HG03159 (cell line): ENCODE data around the gene GLOD5.
A peak's percentile ranks its signal among the peaks of the same experiment; 100 is the strongest.

Experiments
- ATAC-seq: cut with Tn5 transposase; IDR thresholded peaks from one replicate; pipeline ENCODE4 v1.9.1; 2021; ENCODE audit warnings: mild to moderate bottlenecking, moderate library complexity; ENCODE audit not compliant: unreplicated experiment

The GLOD5 gene

GRCh38 chrX:48761674-48762471 lies at the start of gene GLOD5:
Gene GLOD5 (plus strand): TSS chrX:48761747. CDS start chrX:48761791, 44 bp downstream.
- ATAC-seq: no peak

- ATAC-seq: no peak
These were observed 49.5 kb upstream of the GLOD5 start for GRCh38 chrX:48711929-48712505.

DNA sequence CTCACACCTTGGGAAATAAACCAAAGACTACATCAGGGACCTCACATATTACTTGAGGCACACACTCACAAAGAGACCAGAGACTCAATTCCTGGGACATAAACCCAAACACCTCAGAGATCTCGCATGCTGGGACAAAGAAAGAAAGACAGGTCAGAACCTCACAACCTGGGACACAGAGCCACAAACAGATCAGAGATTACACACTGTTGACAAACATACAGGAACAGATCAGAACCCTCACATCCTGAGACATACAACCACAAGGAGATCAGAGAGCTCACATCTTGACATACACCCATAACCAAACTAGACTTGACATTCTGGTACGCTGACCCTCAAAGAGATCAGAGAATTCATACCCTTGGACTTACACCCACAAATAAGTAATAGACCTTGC lies 47.7 kb upstream of the GLOD5 start:
- no peak for ATAC-seq

DNA sequence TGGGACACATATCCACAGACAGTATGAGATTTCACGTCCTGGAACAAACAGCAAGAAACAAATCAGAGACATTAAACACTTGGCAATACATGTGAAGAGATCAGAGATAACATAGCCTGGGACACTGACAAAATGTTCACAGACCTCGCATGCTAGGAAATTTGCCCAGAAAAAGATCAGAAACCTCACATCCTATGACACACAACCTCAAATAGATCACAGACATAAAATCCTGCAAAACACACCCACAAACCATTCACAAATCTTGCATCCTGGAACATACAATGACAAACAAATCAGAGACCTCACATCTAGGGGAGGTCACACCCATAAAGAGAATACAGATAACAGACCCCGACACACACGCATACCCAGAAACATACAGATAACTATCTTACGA lies 47.0 kb upstream of the GLOD5 start:
- no peak for ATAC-seq

DNA sequence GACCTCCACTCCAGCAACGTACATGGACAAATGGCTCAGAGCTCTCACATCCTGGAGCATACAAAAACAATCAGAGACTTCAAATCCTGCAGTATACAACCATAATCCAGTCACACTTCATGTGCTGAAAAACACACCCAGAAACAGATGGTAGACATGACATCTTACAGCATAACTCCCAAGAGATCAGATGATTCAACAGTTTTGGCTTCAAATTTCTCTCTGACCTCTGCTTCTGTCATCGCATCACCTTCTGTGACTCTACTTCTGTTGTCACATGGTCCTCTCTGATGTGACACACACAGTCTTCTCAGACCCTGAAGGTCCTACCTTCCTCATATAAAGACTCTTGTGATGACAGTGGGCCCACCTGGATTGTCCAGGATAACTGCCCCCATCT lies 46.5 kb upstream of the GLOD5 start:
- ATAC-seq: no peak

DNA sequence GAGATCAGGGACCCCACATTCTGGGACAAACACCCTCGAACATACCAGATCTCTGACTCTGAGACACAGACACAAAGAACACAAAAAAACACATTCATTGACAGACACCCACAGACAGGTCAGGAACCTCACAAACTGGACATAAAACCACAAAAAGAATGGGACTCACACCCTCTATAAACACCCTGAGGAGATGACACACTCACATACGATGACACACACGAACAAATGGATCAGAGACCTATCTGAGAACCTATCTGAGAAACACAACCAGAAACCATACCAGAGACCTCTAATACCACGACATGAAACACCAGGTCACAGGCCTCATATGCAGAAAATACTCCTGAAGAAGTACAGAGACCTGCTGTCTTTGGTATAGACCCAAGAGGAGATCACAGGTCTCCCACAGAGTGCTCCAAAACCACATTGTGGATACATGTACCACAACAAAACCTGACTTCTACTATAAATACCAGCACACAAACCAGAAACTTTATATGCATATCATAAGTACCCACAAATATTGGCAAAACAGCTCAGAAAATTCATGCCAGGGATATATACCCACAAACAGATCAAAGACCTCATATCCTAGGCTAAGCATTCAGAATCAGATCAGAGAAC lies 45.6 kb upstream of the GLOD5 start:
- no peak for ATAC-seq

DNA sequence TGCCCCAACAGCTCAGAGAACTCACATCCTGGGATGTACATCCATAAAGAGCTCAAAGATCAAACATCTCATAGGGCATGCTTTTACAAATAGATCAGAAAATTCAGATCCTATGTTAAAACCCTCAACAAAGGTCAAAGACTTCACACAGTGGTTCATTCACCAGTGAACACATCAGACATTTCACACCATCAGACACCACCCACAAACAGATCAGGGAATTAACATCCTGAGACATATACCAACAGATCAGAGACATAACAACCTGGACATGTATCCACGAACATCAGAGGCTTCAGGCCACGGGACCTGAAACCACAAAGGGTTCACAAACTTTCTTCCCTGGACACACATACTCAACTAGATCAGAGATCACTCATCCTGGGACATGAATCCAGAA lies 41.6 kb upstream of the GLOD5 start:
- ATAC-seq: no peak

DNA sequence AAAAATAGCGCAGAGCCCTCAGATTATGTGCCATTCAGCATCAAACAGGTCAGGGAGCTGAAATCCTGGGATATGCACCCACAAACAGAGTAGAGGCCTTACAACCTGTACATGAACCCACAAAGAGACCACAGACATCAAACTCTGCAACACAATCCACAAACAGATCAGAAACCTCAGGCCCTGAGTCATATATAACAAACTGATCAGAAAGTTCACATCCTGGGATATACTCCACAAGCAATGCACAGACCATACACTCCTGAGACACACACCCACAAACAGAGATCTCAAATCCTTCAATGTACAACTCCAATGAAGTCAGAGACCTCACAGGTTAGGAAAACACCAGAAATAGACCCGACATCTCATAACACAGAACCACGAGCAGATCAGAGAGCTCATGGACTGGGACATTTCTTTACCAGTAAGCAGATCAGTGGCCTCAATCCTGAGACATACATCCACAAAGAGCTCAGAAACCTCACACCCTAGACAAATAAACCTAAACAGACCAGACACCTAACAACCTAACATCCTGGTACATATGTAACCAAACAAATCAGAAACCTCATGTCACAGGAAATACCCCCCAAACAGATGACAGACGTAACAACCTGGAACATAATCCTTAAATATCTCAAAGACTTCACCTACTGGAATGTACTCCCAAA lies 40.8 kb upstream of the GLOD5 start:
- no peak for ATAC-seq

DNA sequence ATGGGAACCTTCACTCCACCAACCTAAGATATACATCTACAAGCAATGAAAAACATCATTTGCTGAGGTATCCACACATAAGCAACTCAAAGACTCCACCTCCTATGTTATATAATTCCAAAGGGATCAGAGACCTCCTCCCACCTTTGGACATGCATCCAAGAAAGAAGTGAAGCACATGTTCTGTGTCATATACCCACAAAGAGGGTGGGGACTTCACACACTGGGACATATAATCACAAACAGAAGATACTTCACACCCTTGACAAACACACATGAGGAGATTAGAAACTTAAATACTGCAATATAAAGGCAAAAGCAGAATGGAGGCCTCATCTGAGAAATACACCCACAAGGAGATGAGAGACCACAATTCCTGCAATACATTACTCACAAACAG lies 39.6 kb upstream of the GLOD5 start:
- ATAC-seq: no peak

DNA sequence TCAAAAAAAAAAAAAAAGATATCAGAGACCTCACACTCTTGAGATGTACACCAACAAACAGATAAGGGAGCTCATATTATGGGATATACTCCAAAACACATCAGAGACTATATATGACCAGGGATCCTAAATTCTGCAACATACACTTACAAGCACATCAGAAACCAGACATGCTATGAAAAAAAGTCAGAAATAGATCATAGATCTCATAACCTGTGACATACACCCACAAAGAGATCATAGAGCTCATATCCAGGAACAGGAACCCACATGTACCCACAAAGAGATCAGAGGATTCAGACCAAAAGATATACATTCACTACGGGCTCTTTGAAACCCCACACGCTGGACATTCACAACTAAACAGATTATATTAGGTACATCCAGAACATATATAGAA lies 35.0 kb upstream of the GLOD5 start:
- no peak for ATAC-seq

GRCh38 chrX:48728653-48729052 lies 32.9 kb upstream of the GLOD5 start:
- ATAC-seq: no peak

- ATAC-seq: no peak
These were observed 25.2 kb upstream of the GLOD5 start for GRCh38 chrX:48736303-48736702.

DNA sequence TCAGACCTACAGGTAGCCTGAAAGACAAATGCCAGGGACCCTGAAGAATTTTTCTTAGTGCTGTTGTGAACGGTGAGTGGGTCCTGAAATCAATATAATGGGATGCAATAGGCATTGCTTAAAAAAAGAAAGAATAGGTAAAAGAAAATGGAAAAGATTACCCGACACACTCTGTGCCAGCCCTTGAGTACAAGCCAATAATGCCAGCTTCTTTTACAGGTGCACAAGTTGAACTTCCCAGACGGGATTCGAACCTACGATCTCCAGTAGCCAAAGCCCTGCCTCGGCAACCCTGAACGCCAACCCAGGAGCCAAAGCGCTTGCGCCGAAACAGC lies 24.7 kb upstream of the GLOD5 start:
- ATAC-seq: no peak

GRCh38 chrX:48737213-48737938 lies 24.2 kb upstream of the GLOD5 start:
- ATAC-seq: peak; percentile 97

DNA sequence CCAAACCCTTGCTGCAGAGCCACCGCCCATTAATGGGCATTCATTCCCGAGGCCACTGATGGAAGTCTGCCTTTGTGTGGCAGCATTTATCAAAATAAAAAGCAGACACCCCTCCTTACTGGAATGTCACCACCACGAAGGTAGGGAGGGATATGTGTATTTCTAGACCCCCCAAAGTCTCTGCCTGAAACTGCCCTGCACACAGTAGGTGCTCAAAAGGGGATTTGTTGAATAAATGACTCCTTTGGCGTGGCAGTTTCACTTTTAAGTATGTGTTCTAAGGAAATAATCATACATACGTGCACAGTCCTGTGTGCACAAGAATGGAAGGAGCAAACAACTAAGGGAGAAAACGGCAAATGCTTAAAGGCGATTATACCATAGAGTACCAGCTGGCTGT lies 23.6 kb upstream of the GLOD5 start:
- no peak for ATAC-seq

DNA sequence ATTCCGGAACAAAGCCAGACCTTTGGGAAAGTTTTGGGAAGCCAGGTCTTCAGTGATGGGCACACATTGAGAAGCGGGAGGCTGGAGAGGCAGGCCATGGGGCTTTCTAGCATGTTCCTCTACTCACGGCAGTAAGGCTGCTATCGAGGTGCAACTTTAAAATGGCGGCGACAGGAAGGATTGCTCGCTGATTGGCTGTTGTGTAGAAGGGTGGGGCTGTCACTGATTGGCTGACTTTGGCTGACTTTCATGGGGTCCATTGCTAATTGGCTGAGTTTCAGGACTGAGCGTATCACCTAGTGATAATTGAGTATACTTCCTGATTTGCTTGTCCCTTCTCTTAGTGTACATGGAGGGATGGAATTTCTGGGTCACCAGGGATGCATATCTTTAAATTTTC lies 19.7 kb upstream of the GLOD5 start:
- ATAC-seq: no peak

DNA sequence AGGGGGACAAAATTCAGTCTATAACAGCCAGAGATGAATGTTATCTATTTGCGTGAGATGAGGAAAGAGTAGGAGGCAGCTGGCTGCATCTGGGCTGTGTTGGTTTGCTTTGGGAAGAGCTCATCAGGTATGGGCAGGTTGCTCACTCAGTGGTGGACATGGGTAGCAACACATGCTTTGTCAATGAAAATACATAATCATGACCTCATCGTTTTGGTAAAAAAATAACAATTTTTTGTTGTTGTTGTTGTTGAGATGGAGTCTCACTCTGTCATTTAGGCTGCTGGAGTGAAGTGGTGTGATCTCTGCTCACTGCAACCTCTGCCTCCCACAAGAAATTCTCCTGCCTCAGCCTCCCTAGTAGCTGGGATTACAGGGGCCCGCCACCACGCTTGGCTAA lies 16.3 kb upstream of the GLOD5 start:
- ATAC-seq: no peak

GRCh38 chrX:48747415-48748016 lies 14.0 kb upstream of the GLOD5 start:
- no peak for ATAC-seq

DNA sequence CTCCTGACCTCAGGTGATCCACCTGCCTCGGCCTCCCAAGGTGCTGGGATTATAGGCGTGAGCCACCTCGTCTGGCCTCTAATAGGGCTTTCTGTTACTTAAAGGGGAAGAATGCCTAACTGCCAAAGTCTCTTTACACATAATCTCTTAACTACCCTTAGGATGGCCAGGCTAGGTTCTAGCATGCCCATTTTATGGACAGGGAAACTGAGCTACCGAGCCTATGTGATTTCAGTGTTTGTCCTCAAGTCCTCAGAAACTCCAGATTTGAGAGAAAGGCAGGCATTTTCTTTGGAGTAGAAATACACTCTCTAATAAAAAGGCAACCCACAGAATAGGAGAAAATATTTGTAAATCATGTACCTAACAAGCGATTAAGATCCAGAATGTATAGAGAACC lies 12.4 kb upstream of the GLOD5 start:
- ATAC-seq: no peak

GRCh38 chrX:48751343-48751742 lies 10.2 kb upstream of the GLOD5 start:
- no peak for ATAC-seq

- no peak for ATAC-seq
These were observed 9.0 kb upstream of the GLOD5 start for GRCh38 chrX:48752498-48752897.
